Measurements from ENCODE around the gene LRP6.

Gene LRP6

GRCh38 chr12:12108441-12109058 is 158.3 kb downstream of the LRP6 start:
- DNase-seq, result no peak

DNA sequence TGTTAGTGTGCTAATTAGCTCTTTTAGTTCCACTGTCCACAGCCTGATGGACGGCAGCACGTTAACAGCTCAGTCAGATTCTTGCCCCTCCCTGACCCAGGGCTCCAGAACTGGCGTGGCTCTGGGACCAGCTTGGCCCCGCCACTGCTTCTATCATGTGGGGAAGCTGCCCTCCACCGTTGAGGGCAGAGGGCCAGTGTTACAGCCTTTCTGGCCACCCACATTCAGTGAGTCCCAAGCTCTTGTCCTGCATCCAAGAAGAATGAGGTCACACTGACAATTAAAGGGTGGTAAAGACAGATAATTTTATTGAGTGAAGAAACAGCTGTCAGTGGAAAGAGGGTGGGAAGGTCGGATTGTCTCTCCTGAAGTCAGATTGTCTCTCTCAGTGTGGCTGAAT is 159.2 kb downstream of the LRP6 start:
- no peak for DNase-seq

GRCh38 chr12:12099102-12099501 is 167.7 kb downstream of the LRP6 start:
- no peak for DNase-seq

- no peak for DNase-seq
Measured at GRCh38 chr12:12098691-12099015, 168.2 kb downstream of the LRP6 start.

DNA sequence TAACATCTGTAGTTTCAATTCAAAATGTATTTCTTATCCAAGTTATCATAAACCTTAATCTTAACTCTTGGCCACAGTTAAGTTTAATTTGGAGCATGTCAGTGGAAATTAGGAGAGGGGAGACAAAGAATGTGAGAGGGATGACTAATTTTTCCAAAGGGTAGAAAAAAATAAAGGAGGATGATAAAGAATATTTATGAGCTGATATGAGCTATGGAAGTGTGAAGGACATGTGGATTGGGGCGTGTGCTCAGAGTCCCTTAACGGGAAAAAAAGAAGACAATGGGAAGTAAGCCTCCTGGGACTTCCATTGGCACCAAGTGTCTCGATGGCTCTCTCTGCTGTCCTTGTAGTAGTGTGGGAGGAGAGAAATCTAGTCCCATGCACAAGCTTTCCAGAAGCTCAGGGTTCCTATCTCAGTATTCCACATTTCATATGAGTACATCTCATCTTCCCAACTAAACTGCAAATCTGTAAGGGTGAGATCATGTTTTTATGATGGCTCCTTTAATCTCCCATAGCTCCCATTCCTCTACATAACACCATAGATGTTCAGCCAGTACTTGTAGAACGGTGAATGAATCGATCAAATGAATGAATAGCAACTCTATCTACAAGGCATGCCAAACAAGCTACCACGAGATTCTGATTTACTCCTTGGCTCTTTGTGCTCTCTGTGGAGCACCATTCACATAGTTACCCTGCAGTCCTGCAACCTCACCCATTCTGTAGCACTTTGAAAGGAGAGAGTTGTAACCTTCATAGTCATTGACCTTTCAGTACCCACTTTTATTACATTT is 168.8 kb downstream of the LRP6 start:
- no peak for DNase-seq

DNA sequence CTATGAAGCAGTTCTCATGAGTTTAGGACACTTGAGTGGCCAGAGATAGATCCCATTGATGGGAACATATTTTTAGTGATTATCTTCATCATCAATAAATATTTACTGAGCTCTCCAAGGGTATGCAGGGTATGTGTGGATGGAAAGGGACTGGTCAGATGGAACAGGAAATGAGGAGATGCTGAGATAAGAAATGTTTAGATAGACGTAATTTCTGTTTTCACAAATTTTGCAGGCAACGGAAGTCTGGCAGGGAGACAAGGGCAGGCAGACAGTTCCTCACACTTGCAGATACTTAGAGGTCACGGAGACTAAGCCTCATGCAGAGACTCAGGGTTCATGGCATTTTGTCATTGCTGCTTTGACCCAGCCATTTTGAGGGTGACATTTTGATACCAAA is 171.8 kb downstream of the LRP6 start:
- DNase-seq, result no peak

DNA sequence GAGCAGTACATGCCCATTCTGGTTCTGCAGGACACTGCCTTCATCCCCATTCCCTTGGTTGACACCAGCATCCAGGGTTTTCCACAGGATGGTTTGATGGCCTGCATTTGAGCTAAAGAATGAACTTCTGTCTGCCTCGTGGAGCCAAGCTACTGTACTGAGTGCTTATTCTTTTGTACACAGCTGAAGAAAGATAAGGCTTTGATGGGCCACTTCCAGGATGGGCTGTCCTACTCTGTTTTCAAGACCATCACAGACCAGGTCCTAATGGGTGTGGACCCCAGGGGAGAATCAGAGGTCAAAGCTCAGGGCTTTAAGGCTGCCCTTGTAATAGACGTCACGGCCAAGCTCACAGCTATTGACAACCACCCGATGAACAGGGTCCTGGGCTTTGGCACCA is 172.4 kb downstream of the LRP6 start:
- no peak for DNase-seq

- no peak for DNase-seq
Measured at GRCh38 chr12:12091977-12092663, 174.7 kb downstream of the LRP6 start.

DNA sequence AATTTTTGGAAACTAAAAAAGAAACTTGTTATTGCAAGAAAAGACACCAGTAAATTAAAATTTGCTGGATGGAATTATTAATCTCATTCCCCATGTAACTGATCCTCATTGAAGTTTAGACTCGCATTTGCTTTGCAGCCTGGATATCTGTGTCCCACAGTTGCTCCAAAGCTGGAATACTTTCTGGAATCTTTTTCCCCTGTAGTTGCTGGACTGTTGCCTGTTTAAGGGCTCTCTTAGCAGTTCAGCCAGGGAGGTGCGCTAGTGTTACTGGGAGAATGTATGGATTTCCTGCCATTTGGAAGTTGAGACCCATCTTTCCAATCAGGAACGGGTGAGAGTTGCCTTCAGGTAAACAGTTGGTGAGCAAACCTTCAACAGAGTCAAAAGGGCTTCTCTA is 175.8 kb downstream of the LRP6 start:
- no peak for DNase-seq

GRCh38 chr12:12088761-12089160 is 178.1 kb downstream of the LRP6 start:
- DNase-seq, result no peak

DNA sequence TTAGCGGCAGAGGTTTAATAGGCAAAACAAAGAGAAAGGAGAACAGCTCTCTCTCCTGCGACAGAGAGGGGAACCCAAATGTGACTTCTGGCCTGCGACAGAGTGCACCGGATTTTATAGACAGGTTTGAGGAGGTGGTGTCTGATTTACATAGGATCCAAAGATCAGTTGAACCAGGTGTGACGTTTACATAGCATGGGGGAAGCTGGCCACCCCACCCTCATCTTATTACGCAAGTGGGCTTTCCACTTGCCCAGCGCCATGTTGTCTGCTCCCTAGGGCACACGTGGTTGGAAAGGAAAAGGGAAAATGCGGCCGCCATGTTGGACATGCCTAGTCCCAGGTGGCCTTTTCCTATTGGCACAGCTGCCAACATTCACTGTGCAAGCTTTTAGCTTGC is 178.7 kb downstream of the LRP6 start:
- no peak for DNase-seq

DNA sequence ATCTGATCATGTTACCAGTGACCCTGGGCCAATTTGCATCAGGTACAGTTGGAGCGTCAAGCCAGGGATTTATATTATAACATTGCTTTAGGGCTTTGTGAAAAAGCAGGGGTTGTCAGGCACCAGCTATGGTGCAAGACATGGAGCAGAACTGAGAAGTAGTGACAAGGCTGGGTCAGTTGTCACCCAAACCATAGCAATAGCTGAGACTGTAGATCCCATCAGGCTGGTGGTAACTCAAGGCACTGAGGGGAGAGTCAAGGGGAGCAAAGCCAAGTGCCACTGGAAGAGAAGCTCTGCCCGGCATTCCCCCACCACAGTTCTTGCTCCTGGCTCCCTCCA is 179.2 kb downstream of the LRP6 start:
- no peak for DNase-seq

GRCh38 chr12:12086973-12087692 is 179.7 kb downstream of the LRP6 start:
- no peak for DNase-seq

DNA sequence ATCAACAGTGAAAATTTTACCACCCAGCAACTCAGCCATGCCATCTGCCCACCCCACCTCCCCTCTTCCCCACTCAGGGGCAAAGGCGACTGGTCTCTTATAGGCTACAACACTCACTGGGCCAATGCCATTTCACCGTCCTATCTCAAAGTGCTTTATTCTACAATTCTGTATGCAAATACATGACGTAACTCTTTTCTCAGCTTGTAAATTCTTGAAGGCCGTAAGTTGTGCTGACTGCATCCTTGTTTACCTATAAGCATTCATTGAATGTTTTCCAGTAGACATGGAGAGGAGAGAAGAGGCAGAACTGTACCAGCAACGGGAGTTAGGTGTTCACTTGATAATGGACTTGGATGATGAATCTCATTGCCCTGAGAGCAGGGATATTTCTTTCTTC is 180.5 kb downstream of the LRP6 start:
- DNase-seq, result no peak

- no peak for DNase-seq
Measured at GRCh38 chr12:12083688-12084087, 183.2 kb downstream of the LRP6 start.

DNA sequence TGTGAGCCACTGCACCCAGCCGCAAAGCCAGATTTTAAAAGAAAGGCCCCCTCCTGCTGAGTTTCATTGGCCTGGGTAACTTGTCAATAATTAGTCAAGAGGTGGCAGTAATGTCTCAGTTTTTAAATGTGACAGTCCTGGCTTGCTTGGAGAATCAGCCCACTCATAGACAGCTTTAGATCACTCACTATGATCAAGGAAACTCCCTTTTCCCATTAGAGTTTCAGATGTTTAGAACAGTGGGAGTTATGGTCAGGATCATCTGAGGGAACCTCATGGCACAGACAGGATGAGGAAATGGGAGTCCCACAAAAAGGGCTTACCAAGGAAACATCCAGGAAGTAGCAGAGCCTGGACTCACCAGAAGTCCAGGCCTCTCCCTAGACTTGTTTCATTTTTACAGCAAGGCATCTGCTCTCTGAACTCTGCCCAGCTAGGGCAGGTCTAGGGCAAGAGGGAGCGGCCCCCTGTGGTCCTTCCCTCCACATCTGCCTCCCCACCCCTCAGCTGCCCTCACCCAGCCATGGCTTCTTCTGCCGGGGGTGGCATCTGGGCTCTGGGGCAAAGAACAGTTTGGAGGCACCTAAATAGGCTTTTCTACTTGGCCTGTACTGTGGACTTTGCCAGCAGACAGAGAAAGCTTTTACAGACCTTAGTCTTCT is 184.9 kb downstream of the LRP6 start:
- DNase-seq, result no peak

- DNase-seq, result no peak
Measured at GRCh38 chr12:12079291-12079690, 187.6 kb downstream of the LRP6 start.

GRCh38 chr12:12072064-12072760 is 194.6 kb downstream of the LRP6 start:
- peak in 3 of 4 experiments; percentile 12 to 24 (median 19) for DNase-seq

DNA sequence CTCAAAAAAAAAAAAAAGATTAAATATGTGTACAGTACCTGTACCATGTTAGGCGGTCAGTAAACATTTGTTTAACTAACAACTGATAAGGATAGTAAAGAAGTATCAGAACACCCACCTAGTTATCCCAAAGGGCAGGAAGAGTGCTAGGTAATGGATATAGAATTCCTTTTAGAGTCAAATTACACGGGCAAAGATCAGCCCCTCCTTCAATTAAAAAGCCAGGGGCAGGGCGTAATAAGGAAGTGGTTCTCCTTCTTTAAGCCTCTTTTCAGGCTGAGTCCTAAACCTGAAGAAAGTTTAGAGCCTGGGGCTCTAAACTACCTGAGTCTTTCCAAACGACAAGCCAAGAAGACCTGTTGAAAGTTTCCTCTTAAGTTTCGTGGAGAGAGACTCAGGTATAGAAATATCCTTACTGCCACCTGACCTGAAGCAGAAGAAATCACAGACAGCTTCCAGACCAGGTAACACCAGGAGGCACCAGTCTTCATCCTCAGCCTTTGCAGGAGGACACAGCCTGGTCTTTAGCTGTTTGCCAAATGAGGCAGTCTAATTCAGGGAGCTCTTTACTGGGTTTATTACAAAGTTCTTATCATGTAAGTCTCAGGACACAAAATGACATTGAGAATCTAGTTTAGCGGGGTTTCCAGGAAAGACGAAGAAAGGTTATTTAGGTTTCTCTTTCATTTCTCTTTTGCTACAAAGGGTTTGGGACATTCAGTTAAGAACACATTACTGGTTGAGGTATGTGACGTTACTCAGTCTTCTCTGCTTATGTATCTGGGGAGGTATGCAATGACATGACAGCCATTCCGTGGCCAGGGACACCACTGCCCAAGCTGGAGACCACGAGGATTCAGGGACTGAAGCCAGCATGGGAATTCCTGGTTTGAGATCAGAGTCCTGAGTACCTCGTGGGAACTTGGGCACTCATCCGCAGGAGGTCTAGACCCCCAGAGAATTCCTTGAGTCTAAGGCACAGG is 195.9 kb downstream of the LRP6 start, which contains the start of gene BCL2L14:
Gene BCL2L14 (plus strand): TSS at position 266 of the 983 bp plus-strand sequence. CDS start 8,367 bp downstream, outside the sequence.
- DNase-seq, result no peak

DNA sequence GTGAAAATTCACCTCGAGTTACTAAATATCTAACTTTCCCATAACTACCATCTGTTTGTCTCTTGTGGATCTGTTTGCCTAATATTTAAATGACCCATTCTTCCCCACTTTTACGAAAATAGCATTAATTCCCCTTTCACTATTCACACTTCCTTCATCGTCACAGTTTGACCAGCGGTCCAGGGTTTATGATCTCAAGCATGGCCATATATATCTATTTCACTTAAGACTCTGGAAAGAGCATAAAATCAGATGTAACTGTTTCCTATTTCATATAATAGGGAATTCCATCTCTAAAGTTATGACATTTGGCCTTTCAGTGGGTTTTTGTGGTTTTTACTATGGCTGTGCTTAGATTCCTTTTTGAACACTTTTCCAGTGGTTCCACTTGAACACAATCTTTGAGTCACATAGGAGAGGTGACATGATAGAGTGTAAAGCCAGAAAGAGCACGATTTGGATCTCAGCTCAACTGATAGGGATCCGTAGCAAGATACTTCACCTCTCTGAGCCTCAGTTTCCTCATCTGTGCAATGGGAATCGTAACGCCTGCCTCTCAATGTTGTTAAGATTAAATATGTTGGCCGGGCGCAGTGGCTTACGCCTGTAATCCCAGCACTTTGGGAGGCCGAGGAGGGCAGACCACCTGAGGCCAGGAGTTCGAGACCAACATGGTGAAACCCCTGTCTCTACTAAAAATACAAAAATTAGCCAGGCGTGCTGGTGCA is 196.9 kb downstream of the LRP6 start:
- no peak for DNase-seq

Data from activated CD4-positive, CD25-positive, alpha-beta regulatory T cell (primary cell).